ENCODE data around the gene SWSAP1.
A peak's percentile ranks its signal among the peaks of the same experiment; 100 is the strongest.

The SWSAP1 gene

GRCh38 chr19:11414544-11414943 is 40.1 kb downstream of the SWSAP1 start:
- DNase-seq (ENCODE audit: low read depth): no peak

GRCh38 chr19:11416346-11417052 is 42.0 kb downstream of the SWSAP1 start:
- DNase-seq (ENCODE audit: low read depth): no peak

GRCh38 chr19:11418094-11418548 is 43.7 kb downstream of the SWSAP1 start:
- DNase-seq (ENCODE audit: low read depth): no peak

DNA sequence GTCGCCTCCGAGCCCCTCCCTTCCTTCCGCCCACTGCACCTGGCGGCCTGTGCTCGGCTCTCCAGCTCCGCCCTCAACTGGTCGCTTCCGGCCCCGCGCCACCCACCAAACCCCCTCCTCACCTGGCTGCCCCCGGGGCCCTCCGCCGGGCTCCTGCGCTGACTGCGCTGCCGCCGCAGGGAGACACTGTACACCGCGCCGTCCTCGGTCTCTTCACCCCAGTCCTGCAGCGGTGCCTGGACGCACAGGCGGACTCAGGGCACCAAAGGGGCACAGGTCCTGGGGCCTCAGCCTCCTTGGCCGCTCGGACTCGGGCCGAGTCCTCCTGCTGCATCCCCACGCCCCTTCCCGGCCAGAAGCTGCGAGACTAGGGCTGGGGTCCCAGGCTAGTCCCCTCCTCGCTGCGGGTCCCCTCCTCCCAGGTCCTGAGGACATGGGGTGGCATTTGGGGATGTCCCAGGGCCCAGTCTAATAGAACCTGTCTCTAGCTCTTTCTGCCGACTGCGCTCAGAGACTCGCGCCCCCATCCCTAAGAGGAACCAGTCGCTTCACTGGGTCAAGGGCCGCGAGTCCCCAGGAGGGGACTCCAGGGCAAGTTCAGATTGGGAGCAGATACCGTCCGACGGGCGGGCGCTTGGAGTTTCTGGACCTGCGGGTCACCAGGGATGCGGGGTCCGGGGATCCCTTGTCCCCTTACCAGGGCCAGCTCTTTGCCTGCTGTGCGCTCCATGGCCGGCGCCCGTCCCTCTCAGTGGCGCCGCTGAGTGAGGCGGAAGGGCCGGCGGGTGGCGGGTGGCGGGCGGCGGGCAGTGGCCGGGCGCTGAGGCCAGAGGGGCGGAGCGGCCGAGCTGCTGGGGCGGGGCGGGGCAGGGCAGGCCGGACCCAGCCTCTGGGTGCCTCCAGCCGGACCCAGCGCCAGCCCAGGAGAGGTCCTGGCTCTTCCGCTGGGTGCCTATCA is 44.4 kb downstream of the SWSAP1 start, which contains the start of gene RGL3:
TSS of gene RGL3 (minus strand) at position 766 of the 958 bp plus-strand sequence. CDS start at position 730, 36 bp downstream.
- DNase-seq (ENCODE audit: low read depth): no peak

DNA sequence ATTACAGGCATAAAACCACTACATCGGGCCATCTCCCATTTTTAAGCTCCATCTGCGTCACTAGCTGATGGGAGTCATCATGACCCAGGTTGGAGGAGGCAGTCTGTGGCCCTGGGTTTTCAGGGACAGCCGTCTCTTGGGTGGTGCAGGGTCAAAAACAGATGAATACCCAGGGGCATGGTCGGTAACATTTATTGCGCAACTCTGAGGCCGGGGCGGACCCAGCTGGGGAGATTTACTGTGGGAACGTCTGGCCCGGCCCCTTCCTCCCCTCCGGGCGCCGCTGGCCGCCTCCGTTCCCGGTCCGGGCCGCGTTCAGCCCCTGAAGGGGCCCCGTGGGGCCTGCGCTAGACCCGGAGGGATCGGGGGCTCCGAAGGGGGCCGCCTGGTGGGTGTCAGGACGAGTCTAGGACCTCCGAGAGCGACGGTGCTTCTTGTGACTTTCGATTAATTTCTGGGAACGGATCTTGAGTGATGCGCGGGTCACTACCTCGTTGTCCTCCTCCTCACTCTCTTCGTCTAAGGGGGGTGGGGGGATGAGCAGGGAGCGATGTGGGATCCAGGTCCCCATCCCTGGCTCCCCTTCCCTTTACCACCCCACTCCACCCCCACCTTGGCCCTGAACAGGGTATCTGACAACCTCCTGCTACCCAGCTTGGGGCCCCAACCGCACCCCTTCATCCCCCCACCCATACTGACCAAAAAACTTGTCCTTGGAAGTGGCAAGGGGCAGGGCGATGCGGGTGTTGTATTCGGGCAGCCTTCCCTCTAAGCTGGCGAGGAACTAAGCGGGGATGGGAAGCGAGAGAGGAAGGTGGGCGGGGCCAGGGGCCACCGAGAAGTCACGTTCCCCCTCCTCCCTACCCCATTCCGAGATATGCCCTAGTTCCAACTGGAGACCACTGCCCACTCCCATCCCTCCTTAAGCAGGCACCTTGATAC is 46.2 kb downstream of the SWSAP1 start:
- DNase-seq (ENCODE audit: low read depth): no peak

DNA sequence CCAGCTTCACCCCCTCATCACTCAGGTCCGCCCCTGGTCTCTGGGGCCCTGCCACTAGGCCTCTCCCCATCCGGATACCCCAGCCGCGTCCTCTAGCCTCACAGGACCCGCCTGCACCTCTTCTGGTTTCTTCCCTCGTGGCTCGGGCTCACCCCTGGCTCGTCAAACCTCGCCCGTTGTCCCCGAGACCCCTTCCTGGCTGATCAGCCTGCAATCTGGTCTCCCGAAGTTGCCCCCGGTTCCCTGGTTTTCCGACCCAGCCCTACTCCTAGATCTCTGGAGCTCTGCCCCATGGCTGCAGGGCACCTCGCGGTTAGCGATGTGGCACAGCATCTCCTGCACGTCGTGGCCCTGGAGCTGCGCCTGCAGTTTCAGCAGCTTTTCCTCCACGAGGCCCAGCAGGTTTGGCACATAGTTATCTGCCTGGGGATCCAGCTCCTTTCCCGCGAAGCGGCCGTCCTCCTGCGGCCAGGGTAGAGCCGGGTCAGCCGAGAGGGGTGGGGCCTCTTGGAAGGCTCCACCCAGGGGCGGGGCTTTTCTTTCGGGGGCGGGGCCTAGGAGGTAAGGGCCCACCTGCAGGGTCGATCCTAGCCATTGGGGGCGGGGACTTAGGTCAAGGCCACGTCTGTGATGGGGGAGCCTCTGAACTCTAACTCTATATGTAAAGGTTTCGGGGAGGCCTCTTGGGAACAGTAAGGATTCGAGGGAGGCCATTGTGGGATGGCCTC is 47.1 kb downstream of the SWSAP1 start:
- DNase-seq (ENCODE audit: low read depth): no peak

- DNase-seq (ENCODE audit: low read depth): peak; percentile 14
Measured at GRCh38 chr19:11422163-11423065, 47.9 kb downstream of the SWSAP1 start.

DNA sequence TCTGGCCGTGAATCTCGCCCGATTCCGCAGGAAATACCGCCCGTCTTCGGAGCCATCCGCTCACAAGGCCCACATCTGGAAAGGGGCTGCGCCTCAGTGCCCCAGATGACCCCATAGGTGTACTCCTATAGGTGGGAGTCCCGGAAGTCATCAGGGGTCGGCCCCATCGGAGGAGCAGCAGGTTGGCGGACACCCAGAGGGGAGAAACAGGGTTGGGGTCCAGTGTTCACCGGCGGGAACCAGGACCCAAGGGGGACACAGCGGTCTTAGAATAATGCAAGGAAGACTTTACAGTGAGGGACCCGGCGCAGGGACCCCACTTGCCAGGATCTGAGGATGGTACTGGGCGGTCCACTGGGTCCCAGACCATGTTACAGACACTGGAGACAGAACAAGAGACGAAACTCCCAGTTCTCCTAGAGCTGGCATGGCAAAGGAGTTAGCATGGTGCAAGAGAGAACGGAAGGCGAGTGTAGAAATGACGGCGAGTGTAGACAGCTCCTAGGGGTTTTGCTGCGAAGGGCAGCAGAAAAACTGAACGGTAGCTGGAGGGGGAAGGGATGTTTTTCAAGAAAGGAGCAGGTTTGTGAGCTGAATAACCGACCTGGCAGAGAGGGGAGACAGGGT is 48.8 kb downstream of the SWSAP1 start:
- no peak for DNase-seq (ENCODE audit: low read depth)

- DNase-seq (ENCODE audit: low read depth): no peak
Measured at GRCh38 chr19:11423791-11424181, 49.3 kb downstream of the SWSAP1 start.

Measured in HS-27A (cell line).